Daoy (cell line): Measurements from ENCODE around the gene ARHGEF17. TPM values are rescaled to one million over a fixed set of nuclear protein-coding genes. Genes with fewer than 3 reads are reported as not detected.

Experiments used
- DNase-seq: peaks from one replicate; pipeline ENCODE4 v3.0.0-alpha.2; 2015; ENCODE audit warnings: low read depth
- total RNA-seq: library from RNA; depleted of rRNA; stranded (reverse); fragments of >200 nt; shearing (Covaris generic); gene quantifications from 2 replicates; pipeline ENCODE4 v1.2.3, GENCODE V29; 2014

Gene ARHGEF17
- total RNA-seq, 1 experiment from 2014 or later, result 4.7 TPM

DNA sequence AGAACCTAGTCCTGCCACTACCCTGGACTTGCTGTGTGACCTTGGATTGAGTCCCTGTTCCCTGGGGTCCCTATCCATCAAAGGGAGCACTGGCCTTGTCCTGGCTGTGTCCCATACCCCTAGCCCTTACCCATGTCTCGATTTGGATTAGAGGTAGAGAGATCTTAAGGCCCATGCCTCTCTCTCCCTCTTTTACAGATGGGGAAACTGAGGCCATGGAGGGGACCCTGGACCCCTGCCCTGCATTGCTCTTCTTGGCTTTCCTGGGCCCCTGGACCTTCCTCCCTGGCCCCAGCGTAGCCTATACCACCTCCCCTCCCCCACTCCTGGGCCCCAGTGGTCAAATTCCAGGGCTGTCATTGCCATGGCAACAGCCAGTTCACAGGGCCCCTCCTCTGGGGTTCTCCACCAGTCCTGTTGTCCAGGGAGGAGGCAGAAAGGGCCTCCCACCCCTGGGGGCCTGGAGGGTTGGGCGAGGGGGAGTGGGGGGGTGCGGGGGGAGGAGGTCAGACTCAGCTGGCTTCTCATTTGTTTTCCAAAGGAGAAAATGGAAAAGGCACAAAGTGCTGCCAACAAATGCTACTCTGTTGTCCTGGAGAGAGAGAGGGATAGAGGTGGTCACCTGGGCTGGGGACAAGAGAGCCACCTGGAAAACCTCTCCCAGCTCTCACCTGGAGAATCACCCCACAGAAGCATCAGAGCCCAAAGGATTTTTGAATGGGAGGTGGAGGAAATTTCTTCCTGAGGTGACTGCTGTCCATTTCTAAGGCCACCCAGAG is 23.3 kb downstream of the ARHGEF17 start:
- no peak for DNase-seq

DNA sequence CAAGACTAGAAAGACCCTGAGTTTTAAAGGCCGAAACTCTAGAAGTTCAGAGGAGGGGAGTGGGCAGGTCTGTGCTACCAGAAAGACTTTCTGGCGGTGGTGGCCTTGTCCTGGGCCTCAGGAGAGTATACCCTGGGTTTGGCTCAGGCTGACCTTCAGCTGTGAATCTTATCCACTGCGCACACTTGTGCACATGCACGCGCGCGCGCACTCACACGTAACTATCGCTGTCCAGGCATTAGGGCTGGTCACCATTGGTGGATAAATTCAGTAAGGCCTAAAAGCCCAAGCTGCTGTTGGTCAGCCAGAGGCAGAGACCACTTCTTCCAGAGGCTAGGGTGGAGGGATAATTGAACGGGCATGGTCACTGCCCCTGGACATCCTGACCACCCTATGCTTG is 25.1 kb downstream of the ARHGEF17 start:
- DNase-seq, result no peak

DNA sequence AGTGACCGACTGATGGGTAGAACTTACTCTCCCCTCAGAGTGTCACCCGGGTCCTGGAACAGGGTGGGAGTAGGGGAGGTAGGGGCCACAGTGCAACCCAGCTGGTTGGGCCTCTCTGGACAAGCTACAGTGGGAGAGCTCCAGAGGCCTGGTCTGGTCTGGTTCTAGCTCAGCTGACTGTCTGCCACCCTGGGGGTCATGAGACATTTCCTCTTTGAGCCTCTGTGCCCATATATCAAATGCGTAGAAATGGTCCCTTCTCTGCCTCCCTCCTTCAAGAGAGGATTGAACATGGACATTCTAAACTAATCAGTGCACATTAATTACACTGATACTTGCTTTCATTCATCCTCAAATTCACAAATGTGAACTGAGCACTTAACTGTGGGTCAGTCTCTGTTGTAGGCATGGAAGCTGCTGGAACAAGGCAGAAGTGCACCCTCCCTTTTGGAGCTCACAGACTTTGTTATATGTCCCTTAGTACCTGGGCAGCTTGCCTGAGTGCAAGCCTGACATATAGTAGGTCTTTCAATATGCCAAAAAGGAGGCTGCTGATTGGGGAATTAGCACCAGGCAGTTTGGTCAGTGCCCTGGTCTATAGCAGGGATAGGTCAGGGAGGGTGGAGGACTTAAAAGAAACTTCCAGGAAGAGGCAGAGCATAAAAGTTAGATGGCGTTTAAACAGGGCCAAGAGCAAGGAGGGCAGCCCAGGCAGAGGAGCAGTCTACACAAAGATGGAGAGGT is 25.7 kb downstream of the ARHGEF17 start:
- DNase-seq, result no peak

DNA sequence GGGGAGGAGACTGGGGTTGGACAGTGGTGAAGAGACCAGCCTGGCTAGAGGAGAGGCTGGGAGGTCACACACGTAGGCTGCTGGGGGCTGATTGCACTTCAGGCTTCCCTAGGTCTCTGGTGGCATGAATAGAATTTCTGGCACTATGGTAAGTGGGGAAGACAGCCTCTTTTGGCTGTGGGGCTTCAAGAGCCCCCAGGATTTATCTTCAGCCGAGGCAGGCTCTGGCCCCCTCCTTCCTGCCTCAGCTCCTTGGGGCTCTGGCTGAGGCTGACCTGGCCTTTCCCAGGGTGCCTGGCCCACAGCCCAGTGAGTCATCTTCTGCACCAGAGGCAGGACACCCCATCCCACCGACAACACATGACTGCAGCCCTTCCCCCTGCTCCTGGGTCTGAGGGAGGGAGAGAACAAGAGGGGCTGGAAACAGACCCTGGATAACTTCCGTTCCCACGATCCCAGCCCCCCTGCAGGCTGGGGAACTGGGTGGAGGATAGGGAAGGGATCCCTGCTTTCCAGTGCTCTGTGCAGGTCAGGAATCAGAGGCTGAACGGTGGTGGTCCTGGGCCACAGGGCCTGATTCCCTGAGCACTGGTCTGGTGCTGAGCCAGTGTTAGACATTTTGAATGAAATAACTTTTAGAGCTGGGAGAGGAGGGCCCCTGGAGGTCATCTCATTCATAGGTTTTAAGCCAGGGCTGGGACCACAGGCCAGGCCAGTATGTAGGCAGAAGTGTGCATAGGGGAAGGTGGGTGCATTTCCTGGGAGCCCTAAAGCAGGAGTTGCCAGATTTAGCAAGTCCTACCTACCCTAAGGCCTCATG is 26.5 kb downstream of the ARHGEF17 start:
- peak; percentile 90 for DNase-seq

DNA sequence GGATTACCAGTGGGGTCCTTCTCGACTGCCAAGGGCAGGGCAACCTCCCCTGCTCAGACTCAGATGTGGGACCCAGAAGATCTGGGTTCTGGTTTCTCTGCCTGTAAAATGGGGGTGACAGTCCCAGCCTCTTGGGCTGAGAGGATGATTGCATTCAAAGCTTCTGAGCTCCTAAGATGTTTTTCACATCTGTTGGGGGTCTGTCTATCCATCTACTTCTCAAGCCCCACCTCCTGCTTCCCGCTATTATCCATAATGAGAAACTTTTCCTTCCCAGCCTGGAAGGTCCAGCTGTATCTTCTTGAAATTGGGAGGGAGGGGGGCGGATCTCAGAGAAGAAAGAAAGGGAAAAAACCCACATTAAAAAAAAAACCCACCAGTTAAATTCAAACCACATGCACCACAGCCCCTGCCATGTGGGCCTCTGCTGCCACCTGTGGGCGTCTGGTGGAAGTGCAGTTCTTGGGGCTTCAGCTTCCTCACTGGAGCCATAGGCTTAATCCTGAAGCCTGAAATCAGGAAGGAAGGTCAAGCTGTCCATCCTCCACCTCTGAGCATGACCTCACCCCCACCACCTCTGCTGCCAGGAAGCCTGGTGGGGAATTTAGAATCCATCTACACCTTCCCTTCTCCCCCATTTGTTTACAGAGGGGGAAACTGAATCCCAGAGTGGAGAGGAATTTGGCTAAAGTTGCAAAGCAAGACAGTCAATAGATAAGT is 27.3 kb downstream of the ARHGEF17 start:
- DNase-seq, result peak; percentile 84

DNA sequence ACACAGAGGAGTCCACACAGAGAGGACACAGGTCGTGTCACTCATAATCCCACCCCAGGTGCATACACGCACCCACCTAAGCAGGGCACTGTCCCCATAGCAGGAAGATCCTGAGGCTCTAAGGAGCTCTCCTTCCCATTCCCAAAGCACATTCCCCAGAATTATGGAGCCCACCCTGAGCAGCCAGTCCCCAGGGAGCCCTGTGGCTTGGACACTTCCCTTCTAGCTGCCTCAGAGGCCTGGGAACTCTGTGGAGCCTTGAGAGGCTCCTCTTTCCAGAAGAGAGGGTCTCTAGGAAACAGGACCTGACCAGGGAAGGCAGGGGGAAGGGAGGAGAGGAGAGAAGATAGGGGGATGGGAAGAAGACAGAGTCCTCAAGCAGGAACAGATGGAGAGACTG is 29.8 kb downstream of the ARHGEF17 start:
- DNase-seq, result no peak

DNA sequence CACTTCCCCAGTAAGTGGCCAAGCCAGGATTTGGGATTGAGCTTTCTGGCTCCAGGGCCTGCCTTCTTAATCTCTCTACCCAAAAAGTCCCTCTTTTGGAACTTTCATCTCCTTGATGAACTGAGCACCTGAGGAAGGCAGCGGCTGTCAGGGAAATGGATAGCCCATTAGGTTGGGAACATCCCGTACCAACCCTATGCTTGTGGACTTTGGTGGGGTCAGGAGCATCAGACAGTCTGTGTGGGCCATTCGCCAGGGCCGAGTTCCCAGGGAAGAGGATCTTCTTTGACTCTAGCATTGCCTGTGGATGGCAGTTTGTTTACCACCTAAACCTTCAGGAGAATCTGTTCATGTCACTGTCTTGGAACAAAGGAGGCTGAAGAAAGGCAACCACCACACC is 30.2 kb downstream of the ARHGEF17 start:
- DNase-seq, result no peak

DNA sequence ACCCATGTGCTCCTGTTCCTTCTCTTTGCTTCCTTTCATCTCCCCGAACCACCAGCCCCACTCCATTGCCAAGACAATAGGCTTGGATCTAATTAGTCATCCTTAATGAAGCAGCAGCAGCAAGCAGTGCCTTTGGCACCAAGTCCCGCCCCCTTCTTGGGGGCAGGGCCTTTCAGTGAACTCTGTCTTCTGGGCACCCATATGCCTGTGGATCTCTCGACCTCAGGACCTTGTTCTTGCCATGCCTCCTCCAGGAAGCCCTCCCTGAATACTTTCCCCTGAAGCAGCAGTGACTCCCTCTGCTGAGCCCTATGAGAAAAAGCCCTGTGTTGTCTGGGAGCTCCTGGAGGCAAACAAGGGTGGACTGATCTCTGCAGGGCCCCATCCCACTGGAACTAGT is 32.1 kb downstream of the ARHGEF17 start:
- no peak for DNase-seq

DNA sequence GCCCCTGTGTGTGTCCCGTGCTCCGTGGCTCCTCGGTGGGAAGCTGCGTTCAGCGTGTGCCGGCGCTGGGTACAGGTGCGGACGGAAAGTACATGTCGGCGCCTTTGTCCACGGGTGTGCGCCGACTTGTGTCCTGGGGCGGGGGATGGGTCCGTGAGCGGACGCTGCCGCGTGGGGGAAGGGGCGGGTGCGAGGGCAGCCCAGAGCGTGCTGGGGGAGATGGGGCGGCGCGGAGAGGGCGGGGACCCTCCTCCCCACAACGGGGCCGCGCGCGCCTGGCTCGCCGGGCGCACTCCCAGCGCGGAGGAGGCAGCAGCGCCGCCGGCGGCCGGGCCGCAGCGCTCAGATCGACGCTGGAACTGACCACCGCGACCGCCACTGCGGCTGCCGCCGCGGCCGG is 34.6 kb downstream of the ARHGEF17 start:
- DNase-seq, result no peak

DNA sequence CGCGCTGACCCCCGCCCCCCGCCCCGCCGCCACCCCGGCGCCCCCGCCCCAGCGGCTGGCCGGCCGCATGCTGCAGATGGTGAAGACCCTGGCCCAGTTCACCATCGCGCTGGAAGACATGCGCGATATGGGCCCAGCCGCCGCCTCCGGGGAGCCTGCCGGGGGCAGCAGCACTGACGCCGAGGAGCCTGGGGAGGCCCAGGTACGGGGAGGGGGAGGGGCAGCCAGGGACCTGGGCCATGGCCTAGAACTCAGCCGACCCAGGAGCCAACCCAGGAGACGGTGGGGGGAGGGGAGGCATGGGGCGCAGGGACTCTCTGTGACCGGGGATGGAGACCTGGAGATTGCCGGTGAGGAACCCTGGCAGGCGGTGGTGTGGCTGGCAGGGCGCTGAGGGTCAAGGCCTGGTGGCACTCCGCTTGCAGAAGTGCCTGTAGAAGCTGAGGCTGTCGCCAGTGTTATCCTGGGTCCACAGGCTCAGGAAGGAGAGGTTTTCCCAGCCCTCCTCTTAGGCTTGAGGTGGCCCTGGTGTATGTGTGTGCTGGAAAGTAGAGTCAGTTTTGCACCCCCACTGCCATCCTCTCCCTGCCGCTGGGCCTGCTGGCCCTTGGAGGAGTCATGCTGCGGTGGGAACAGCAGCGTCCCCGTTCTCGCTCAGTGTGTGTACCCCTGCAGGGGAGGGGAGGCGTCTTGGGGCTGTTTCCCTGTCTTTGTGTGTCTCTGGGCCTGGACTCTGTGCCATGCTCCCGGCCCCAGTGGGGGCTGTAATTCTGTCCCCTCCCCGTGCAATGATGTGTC is 35.2 kb downstream of the ARHGEF17 start:
- no peak for DNase-seq

DNA sequence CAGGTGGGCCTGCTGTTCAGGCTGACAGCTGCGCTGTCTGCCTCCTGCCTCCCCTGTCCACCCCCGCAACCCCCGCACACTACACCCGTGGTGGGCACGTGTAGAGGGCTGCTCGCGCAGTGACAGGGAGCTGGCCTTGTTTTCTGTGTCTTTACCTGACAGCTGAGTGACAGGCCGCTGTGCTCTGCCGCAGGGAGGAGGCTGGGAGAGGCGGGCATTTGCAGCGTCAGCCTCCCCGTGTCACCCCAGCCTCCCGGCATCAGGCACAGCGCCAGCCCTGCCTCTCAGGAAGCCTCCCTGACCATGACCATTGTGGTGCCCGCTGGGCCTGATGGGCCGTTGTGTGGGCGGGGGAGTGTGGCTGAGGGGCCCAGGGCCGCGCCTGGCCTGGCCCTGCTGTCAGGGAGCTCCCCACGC is 36.1 kb downstream of the ARHGEF17 start:
- no peak for DNase-seq

DNA sequence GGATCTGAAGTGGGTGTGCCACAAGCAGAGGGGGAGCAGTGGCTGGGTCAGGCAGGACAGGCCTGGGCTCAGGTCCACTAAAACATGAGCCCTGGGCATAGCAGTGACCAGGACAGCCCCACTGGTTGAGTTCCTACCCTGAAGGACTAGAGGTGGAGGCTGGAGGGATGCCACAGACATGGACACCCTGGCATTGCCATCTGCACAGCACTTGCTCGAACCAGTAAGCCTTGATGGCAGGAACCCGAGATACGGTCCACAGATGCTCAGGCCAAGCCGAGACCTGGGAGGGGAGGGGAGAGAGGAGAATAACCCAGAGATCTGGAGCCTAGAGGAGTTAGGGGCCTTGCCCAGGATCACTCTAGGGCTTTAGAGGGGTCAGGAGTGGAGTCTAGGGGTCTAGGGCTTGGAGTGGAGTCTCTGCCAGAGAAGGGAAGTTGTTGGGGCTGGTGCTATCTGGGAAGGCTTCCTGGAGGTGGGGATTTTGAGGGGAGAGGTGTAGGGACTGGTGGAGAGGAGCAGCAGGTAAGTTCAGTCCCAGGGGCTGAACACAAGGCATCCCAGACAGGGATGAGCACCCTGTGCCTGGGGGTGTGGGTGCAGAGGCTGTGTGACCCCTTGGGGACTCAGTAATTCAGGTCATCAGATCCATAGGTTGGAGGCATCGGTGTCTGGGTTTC is 37.5 kb downstream of the ARHGEF17 start:
- DNase-seq, result no peak

DNA sequence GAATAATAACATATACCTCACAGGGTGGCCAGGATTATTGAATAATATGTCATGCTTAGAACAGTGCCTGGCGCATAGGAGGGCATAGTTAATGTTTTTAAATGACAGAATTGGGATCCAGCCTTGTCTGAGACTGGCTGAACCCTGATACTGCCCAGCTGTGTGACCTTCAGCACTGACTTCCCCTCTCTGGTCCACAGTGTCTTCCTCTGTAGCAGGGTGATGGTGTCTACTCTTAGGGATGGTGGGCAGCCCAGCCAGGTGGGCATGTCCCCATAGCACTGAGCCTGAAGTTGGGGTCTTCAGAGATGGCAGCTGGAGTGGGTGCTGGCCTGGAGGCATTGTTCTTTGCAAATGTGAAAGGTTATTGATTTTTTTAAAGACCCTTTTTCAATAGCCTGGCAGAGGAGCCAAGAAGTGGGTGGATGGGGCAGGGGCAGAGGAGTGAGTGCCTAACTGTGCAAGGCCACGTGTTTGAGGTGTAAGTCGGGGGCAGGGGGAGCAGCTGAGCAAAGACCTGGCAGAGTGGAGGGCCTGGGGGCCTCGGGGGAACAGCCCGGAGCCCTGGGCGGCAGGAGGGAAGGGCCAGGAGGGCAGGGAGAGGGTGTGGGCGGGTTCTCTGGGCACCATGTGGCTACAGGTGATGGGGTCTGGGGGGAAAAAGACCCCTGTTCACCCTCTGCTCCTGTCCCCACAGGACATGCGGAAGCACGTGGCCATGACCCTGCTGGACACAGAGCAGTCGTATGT is 38.3 kb downstream of the ARHGEF17 start:
- no peak for DNase-seq

DNA sequence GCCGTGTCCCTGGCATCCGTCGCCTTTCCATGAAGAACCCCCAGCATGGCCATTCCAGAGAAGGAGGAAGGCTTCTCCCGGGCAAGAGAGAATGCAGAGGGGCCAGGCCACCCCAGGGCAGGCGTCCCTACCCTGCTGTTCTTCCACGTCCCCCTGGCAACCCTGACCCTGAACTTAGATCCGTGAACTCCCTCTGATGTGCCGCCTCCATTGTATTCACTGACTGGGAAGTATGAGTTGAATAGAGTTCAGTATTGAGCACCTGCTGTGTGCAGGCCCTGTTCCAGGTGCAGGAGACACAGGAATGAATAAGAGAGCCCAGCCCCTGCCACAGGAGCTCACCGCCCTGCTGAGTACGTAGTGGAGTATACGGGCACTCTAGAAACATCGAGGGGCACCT is 39.0 kb downstream of the ARHGEF17 start:
- no peak for DNase-seq

DNA sequence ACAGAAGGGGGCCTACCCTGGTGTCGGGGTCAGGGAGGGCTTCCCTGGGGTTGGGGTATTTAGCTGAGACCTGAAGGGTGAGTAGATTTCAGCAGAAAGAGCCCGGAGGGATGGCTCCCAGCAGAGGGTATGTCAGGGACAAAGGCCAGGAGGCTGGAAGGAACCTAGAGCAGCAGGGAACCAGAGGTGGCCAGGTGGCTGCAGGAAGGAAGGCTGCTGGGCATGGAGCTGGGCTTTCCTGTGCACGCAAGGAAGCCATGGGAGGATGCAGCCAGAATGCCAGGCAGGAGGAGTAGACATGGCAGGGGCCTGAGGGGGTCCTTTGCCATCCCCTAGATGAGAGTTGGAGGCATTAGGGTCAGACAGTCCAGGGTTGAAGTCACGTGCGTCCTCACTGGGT is 40.8 kb downstream of the ARHGEF17 start:
- no peak for DNase-seq

DNA sequence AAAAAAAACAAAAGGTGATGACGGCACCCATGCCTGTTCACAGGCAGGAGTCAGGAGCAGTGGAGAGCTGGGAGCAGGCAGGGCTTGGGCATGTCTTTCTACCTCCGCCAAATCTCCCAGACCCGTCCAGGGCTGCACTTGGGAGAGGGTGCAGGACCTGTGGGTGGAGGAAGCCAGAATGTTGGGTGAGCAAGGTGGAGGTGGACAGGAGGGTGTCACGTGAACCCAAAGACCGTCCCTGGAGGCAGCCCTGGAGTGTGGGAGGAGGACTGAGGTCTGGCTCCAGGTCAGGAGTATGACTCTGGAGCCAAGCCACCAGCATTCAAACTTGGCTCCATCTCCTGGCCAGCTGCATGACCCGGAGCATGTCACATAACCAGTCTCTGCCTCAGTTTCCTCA is 41.6 kb downstream of the ARHGEF17 start:
- DNase-seq, result no peak

DNA sequence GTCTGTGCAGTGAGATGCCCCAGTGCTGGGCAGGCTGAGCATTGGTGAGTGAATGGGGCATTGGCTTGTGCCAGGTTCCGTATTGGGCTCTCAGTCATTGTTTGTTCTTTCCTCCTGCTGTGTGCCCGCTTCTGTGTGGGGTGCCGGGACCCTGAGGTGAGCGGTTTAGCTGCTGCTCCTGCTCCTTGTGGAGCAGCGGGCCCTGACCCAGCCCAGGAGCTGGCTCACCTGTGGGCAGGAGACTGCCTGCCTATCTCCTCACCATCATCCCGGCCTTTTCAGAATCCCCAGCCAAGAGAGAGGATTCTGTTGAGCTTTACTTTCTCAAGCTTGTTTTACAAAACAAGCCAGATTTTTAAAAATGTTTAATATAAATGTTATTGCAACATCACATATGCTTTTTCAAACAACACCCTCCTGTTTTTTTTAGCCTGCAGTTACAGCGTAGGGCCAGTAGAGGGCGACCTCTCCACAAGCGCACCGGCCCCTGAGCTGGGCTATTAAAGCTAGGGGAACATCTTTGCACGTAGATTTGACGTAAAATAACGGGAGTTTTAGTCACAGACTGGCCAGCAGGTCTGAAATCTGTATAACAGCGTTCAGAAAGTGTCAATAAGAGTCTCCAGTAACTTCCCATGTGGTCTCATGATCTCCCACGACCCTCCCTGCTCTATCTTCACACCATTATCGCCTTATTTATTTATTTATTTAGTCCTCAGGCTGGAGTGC is 43.0 kb downstream of the ARHGEF17 start:
- DNase-seq, result peak; percentile 50

DNA sequence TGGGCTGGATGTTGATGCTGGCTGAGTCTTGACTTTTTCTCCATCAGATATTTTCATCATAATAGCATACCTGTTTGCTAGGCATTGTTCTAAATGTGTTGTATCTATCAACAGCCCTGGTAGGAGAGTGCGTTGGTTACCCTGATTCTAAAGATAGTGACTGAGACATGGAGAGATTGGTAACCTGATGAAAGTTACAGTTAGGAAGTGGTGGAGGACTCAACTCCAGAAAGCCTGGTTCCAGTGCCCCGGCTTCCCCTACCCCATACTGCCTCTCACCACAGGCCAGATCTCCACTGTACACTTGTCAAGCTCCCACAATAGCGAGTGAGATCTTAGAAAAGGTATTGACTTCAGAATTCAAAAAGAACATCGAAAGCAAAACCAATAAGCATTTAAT is 45.3 kb downstream of the ARHGEF17 start:
- no peak for DNase-seq

DNA sequence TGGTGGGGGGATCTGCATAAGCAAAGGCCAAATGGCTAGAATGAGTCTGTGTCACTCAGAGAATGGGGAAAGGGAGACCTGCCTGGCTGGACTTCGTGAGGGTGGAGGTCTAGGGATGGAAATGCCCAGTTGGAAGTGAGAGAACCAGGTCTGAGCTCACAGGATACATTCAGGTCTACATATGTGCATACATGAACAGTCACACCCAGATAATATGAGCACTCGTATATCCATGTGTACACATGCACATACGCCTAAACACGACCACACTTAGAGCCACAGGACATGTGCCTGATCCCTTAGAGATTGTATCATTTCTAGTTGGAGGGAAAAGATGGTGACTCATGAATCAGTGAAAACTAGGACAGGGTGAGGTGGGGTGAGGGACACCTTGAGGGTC is 47.0 kb downstream of the ARHGEF17 start:
- no peak for DNase-seq
